HG02981 (cell line): ENCODE measurements around the gene FRMD3.

Source experiments
- ATAC-seq: cut with Tn5 transposase; IDR thresholded peaks from one replicate; pipeline ENCODE4 v1.9.1; 2021; ENCODE audit warnings: mild to moderate bottlenecking, moderate library complexity; ENCODE audit not compliant: unreplicated experiment

FRMD3 gene

GRCh38 chr9:83197591-83197990 is 340.6 kb downstream of the FRMD3 start:
- no peak for ATAC-seq

- ATAC-seq = no peak
Observed at GRCh38 chr9:83196946-83197345, 341.3 kb downstream of the FRMD3 start.
